ENCODE measurements around the gene CNOT6.
"Not testable (repeated sequence)": the region's sequence is repeated elsewhere in the genome, so short reads cannot be mapped to it uniquely, and the experiment has no call there.

DNA sequence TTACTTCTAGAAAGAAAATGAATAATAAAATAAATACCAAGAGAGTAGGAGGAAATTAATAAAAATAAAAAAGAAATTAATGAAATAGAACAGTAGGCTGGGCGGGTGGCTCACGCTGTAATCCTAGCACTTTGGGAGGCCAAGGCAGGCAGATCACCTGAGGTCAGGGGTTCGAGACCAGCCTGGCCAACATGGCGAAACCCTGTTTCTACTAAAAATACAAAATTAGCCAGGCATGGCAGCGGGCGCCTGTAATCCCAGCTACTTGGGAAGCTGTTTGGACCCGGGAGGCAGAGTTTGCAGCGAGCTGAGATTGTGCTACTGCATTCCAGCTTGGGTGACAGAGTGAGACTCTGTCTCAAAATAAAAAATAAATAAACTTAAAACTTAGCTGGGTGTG lies 20.8 kb upstream of the CNOT6 start:
- TF ChIP-seq, protein P1, sequence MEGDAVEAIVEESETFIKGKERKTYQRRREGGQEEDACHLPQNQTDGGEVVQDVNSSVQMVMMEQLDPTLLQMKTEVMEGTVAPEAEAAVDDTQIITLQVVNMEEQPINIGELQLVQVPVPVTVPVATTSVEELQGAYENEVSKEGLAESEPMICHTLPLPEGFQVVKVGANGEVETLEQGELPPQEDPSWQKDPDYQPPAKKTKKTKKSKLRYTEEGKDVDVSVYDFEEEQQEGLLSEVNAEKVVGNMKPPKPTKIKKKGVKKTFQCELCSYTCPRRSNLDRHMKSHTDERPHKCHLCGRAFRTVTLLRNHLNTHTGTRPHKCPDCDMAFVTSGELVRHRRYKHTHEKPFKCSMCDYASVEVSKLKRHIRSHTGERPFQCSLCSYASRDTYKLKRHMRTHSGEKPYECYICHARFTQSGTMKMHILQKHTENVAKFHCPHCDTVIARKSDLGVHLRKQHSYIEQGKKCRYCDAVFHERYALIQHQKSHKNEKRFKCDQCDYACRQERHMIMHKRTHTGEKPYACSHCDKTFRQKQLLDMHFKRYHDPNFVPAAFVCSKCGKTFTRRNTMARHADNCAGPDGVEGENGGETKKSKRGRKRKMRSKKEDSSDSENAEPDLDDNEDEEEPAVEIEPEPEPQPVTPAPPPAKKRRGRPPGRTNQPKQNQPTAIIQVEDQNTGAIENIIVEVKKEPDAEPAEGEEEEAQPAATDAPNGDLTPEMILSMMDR (IDR thresholded peaks at IDR 0.05), result not testable (repeated sequence)
- not testable (repeated sequence) for TF ChIP-seq EZH2phosphoT487 (IDR thresholded peaks at IDR 0.05)
